Activated T-cell treated with anti-CD3 and anti-CD28 coated beads, Interleukin-2, amount 50 U/mL, for 24 hours (primary cell): ENCODE data around the gene DLST.
A peak's percentile ranks its signal among the peaks of the same experiment; 100 is the strongest.

ENCODE experiments used
- DNase-seq: peaks from one replicate; pipeline ENCODE4 v3.0.0-alpha.2; 2020
- H3K27ac Mint-ChIP-seq: 2 replicates; pipeline ENCODE4 v1.8.0; 2020; ENCODE audit warnings: mild to moderate bottlenecking, mixed read lengths
- H3K27me3 Mint-ChIP-seq: 2 replicates; pipeline ENCODE4 v1.8.0; 2020; ENCODE audit warnings: mixed read lengths
- H3K36me3 Mint-ChIP-seq: 2 replicates; pipeline ENCODE4 v1.8.0; 2020; ENCODE audit warnings: low read depth, mixed read lengths
- H3K4me1 Mint-ChIP-seq: 2 replicates; pipeline ENCODE4 v1.8.0; 2020; ENCODE audit warnings: low read depth, mixed read lengths
- H3K4me3 Mint-ChIP-seq: 2 replicates; pipeline ENCODE4 v1.8.0; 2020; ENCODE audit warnings: mild to moderate bottlenecking, moderate library complexity, mixed read lengths
- H3K9me3 Mint-ChIP-seq: 2 replicates; pipeline ENCODE4 v1.8.0; 2020; ENCODE audit warnings: mixed read lengths

DLST gene

DNA sequence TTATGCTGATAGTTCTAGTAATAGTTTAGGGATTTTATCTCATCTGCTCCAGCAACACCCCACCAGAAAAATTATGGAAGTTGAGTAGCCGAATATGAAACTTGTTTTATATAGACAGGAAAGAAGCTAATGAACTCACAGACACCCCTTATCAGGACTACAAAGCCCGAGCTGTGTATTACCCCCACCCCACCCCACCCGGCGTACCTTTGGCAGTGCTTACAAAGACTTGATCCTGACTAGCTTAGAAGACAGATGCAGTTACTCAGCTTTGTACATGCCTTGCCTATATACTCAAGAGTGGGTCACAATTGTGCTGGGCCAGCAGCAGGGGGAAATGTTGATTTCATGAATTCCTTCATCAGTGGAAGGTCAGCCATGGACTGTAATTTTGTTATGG lies 28.1 kb upstream of the DLST start:
- Mint-ChIP-seq H3K27me3 (no peaks in the 10 kb centered on the region), H3K4me1 (peaks cover 20% of the 10 kb centered on the region), H3K4me3 (no peak overlapping the region), H3K27ac (no peak overlapping the region), H3K9me3 (no peaks in the 10 kb centered on the region), H3K36me3 (no peaks in the 10 kb centered on the region)
- DNase-seq, result no peak

DNA sequence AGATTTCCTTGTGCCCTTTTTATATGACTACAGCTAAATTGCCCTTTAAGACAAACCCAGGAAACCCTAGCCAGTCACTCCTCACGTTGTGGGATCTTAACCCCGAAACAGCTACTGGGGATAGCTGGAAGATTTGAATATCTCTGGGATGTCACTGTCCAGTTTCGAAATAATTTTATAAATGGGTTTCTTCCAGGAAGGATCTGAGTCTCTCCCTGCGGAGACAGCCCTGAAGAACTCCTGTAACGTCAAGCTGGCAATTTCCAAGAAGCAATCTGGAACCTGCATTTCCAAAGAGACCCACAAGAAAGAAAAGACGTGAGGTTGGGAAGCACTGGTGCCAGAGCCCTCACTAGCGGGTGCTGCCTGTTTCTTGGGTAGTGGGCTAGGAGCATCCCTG lies 26.7 kb upstream of the DLST start:
- H3K36me3 Mint-ChIP-seq, result no peaks in the 10 kb centered on the region
- no peaks in the 10 kb centered on the region for H3K9me3 Mint-ChIP-seq
- no peak for DNase-seq
- no peaks in the 10 kb centered on the region for H3K27me3 Mint-ChIP-seq
- H3K27ac Mint-ChIP-seq, result peak overlapping the region; percentile 37
- no peak overlapping the region for H3K4me3 Mint-ChIP-seq
- H3K4me1 Mint-ChIP-seq, result peaks cover 20% of the 10 kb centered on the region

DNA sequence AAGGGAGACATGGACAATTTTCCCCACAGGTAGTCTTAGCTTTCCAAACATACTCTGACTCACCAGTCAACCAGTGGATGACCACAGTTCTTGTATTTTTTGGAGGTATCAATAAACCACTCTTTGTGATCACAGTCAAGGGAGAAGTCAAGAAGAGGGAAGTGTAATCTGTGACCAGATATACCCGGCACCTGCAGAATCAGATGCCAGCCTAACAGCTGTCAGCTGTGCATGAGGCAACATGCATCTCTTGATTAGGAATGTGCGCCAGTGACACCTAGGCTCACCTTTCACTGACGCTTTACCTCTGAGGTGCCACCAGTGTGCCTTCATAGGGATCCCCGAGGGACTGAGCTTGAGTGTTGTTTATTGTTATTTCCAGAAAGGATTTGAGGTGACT lies 25.8 kb upstream of the DLST start:
- DNase-seq, result no peak
- no peaks in the 10 kb centered on the region for H3K36me3 Mint-ChIP-seq

DNA sequence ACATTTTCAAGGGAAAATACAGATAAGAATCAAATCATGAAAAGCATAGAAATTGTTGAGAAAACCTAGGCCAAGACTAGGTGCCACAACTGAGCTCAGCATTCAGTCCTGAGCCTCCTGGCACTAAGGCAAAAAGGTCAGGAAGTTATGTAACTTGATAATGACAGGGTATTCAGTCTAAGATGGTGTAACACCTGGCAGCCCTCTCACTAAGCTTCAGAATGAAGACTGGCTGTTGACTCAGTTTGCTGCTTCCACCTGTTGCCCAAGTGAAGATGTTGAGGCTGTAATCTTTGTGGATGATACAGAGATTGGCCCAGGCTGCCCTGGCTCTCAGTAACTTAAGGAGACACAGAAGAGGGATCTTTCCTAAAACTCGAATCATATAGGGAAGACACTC lies 25.4 kb upstream of the DLST start:
- Mint-ChIP-seq H3K27me3 (no peaks in the 10 kb centered on the region), H3K4me3 (no peak overlapping the region), H3K9me3 (no peaks in the 10 kb centered on the region), H3K27ac (no peak overlapping the region), H3K36me3 (no peaks in the 10 kb centered on the region), H3K4me1 (peaks cover 22% of the 10 kb centered on the region)
- DNase-seq, result no peak

More for the DNA sequence above, 25.8 kb upstream of the DLST start:
- Mint-ChIP-seq H3K27ac (no peak overlapping the region), H3K9me3 (no peaks in the 10 kb centered on the region), H3K4me1 (peaks cover 22% of the 10 kb centered on the region), H3K27me3 (no peaks in the 10 kb centered on the region), H3K4me3 (no peak overlapping the region)

DNA sequence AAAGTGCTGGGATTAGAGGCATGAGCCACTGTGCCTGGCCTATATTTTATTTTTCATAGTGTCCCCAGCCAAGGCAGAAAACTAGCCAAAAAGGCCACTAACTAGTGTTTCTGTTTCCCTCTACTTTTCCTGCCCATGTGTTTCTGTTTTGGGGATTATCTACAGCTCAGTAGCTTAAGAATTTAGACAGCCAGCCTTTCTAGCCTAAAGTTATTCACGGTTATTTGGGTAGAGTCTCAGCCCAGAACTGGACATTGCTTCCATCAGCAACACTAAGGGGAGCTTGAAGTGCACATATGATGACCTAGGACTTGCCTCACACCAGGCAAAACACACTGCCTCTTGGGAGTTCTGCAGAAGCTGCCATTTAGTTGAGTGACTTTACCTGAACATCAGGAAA lies 23.7 kb upstream of the DLST start:
- H3K27ac Mint-ChIP-seq, result no peak overlapping the region
- no peak overlapping the region for H3K4me3 Mint-ChIP-seq
- H3K9me3 Mint-ChIP-seq, result no peaks in the 10 kb centered on the region
- peaks cover 15% of the 10 kb centered on the region for H3K4me1 Mint-ChIP-seq
- no peak for DNase-seq
- no peaks in the 10 kb centered on the region for H3K36me3 Mint-ChIP-seq
- H3K27me3 Mint-ChIP-seq, result no peaks in the 10 kb centered on the region

DNA sequence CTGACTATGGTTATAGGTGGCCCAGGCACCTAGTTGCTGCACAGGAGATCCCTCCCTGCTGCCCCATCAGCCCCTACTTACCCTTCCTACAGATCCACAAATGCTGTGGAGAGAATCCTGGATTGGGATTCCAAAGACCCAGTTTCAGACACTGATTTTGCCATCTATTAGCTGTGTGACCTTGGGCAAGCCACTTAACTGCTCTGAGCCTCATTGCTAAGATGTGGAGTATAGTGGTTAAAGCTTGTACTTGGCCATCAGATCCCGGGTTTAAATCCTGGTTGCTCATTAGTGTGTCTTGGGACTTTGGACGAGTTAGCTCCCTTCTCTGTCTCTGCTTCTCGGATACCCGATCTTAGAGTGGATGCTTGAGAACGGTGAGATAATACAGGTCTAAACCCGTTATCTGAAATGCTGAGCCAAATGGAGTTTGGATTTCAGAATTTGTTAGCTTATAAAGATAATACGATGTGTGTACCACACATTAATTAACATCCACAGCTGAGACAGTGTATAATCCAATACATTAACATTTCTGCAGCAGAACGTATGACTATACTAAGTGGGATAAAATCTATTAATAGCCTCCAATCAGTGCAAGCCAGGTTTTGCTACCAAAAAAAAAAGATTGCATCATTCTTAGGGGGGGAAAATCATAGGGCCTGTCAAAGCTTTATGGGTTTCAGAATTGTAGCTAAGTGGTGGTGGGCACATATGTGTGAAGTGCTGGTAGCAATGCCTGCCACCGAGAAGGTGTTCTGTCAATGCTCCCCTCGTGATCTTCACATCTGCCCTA lies 21.8 kb upstream of the DLST start:
- Mint-ChIP-seq H3K4me1 (peaks cover 2% of the 10 kb centered on the region), H3K27me3 (no peaks in the 10 kb centered on the region), H3K27ac (peak overlapping the region; percentile 17), H3K36me3 (no peaks in the 10 kb centered on the region), H3K4me3 (no peak overlapping the region), H3K9me3 (no peaks in the 10 kb centered on the region)
- no peak for DNase-seq

DNA sequence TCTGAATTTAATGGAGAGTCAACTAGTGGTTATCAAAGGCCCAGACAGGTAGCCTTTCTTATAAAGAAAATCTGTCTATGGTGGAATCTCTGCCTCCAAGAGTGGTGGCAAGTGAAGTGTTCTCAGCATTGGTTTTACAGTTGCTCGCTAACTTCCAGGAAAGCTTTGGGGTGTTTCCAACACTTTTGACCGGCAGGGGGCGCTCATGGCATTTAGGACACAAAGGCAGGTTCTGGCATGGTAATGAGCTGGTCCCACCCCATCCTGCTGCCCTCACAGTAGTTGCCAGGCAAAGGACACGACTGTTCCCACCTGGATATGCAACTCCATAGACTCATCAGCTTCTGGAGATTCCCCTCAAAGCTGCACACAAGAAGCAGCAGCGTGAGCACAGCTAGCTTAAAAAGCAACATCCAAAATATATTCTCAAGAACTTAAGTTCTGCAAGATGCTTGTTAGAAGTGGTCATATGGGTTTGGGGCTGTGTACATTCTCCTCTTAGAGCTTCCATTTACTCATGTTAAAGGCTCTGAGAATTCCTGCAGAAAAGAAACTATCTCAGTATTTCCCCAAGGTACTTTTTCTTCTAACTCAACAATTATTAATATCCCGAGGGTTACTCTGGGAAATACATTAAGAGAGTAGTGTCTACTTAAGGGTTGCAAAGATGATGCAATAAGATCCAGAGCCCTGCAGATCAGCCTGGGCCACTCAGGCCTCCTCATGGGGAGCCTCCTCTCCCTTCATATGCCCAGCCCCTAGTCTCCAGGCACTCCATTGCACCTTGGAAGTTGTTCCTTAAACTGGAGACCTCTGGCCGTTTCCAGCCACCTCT lies 20.6 kb upstream of the DLST start:
- no peak overlapping the region for H3K4me3 Mint-ChIP-seq
- peaks cover 3% of the 10 kb centered on the region for H3K4me1 Mint-ChIP-seq
- DNase-seq, result peak; percentile 95
- H3K27ac Mint-ChIP-seq, result no peak overlapping the region
- no peaks in the 10 kb centered on the region for H3K36me3 Mint-ChIP-seq
- H3K9me3 Mint-ChIP-seq, result no peaks in the 10 kb centered on the region
- no peaks in the 10 kb centered on the region for H3K27me3 Mint-ChIP-seq

DNA sequence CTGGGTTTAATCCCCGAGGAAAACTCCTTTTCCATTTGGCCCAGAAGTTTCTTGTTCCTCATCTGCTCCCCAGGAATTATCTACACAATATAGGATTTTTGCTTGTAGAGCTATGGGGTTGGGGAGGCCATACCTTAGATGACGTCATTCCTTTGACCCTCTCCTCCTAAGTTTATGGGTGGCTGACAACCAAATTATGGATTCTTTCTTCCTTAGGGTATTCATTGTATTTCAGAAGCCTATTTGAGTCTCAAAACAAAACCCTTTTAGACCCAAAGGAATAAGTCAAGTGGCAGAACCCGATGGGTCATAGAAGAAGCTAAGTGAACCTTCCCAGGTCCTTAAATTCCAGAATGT lies 20.0 kb upstream of the DLST start:
- no peaks in the 10 kb centered on the region for H3K36me3 Mint-ChIP-seq
- no peaks in the 10 kb centered on the region for H3K27me3 Mint-ChIP-seq
- H3K4me1 Mint-ChIP-seq, result peaks cover 9% of the 10 kb centered on the region
- no peaks in the 10 kb centered on the region for H3K9me3 Mint-ChIP-seq
- no peak overlapping the region for H3K4me3 Mint-ChIP-seq
- no peak overlapping the region for H3K27ac Mint-ChIP-seq
- DNase-seq, result no peak

DNA sequence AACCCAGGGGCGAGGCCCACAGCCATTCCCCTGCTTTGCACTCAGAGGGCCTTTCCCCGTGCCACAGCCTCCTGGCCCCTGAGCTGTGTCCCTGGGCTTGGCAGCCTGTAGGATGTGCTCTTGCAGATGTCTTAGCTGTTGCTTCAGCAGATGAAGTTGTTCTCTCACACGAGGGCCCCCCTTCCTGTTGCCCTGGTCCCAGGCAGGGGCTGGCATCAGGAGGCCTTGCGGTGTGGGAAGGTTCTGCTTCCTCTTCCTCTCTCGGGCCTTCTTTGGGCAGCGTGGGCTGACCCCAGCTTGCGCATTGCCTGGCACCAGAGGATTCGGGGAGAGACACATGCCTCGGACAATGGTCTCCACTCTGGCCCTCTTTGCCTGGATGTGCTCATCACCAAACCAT lies 18.4 kb upstream of the DLST start:
- Mint-ChIP-seq H3K4me3 (no peak overlapping the region), H3K4me1 (peaks cover 21% of the 10 kb centered on the region), H3K27me3 (no peaks in the 10 kb centered on the region), H3K36me3 (no peaks in the 10 kb centered on the region), H3K9me3 (no peaks in the 10 kb centered on the region), H3K27ac (no peak overlapping the region)
- DNase-seq, result no peak

DNA sequence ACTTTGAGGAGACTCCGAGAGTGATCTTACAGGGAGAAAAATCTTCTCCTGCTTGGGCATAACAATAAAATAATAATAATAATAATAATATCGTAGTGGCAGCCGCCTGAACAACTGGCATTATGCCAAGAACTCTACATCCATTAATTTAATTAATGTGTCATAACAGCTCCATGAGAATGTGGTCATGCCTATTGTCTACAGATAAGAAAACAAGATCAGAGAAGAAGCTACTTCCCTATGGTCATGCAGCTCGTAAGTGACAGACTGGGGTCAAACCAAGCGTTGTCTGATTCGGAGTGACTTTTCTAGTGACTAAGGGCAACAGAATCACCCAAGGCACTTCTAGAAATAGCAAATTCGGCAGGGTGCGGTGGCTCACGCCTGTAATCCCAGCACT lies 17.5 kb upstream of the DLST start:
- Mint-ChIP-seq H3K4me1 (peaks cover 24% of the 10 kb centered on the region), H3K9me3 (no peaks in the 10 kb centered on the region), H3K36me3 (no peaks in the 10 kb centered on the region), H3K4me3 (no peak overlapping the region), H3K27me3 (no peaks in the 10 kb centered on the region), H3K27ac (no peak overlapping the region)
- DNase-seq, result no peak

DNA sequence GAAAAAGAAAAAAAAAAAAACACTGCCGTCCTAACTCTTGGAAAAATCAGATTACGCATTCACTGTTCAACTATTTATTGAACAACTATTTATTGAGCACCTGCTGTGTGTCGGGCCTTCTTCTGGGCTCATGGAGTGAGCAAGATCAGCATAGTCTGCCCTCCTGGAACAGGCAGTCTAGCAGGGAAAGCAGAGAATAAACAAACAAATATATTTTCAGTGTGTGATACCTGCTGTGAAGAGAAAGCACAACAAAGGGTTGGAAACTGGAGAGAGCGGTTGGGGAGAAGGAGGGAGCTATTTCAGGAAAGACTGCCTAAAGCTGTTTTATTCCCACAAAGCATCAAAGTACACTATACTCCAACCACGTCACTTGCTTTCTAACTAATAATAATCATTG lies 16.6 kb upstream of the DLST start:
- DNase-seq, result no peak
- Mint-ChIP-seq H3K9me3 (no peaks in the 10 kb centered on the region), H3K27ac (no peak overlapping the region), H3K4me1 (peaks cover 24% of the 10 kb centered on the region), H3K36me3 (no peaks in the 10 kb centered on the region), H3K4me3 (no peak overlapping the region), H3K27me3 (no peaks in the 10 kb centered on the region)

DNA sequence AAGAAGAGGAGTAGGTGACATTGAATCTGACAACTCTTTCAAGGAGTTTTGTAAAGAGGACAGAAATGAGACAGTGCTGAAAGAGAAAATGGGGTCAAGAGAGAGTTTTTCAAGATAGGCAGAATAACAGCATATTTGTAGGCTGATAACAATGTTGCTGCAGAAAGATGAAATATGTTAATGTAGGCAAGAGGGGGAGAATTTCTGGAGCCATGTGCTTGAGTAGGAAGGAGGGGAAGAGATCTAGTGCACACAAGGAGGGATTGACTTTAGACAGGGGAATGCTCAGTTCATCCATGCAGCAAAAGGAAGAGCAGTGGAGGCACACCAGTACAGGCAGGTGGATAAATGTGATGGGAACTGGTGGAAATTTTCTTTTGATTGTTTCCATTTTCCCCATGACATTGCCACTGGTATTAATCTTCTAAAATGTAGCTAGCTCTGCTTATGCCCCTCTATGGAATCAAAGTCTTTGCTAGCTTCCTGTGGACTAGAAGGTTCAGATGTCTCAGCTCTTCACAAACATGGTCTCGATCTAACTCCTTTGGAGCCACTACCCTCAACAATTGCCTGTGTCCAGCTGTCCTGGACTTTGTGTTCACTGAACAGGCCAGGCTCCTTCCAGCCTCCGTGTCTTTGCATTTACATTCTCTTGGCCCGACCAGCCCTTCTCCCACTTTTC lies 14.9 kb upstream of the DLST start:
- Mint-ChIP-seq H3K4me3 (no peak overlapping the region), H3K9me3 (no peaks in the 10 kb centered on the region), H3K27me3 (no peaks in the 10 kb centered on the region), H3K36me3 (no peaks in the 10 kb centered on the region), H3K4me1 (peaks cover 23% of the 10 kb centered on the region), H3K27ac (peak overlapping the region; percentile 1)
- no peak for DNase-seq

DNA sequence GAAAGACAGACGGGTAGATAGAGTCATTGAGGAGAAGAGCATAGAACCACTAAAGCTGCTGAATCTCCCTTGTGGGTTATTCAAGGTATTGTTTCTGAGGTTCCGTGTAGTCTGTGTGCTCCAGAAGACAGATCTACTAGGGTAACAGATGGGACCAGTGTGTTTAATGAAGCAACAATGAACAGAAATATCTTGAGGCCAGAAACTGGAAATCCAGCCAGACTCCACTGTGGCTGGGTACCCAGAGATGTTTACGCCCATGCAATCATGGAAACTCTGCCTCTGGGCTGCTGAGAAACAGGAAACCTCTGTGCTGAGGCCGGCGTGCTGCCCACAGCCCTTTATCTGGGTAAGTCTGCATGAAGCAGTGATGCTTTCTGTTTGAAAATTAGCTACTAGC lies 14.0 kb upstream of the DLST start:
- H3K9me3 Mint-ChIP-seq, result no peaks in the 10 kb centered on the region
- H3K36me3 Mint-ChIP-seq, result no peaks in the 10 kb centered on the region
- H3K27ac Mint-ChIP-seq, result peak overlapping the region; percentile 82
- no peaks in the 10 kb centered on the region for H3K27me3 Mint-ChIP-seq
- DNase-seq, result peak; percentile 52
- H3K4me1 Mint-ChIP-seq, result peaks cover 23% of the 10 kb centered on the region
- peak overlapping the region; percentile 30 for H3K4me3 Mint-ChIP-seq

DNA sequence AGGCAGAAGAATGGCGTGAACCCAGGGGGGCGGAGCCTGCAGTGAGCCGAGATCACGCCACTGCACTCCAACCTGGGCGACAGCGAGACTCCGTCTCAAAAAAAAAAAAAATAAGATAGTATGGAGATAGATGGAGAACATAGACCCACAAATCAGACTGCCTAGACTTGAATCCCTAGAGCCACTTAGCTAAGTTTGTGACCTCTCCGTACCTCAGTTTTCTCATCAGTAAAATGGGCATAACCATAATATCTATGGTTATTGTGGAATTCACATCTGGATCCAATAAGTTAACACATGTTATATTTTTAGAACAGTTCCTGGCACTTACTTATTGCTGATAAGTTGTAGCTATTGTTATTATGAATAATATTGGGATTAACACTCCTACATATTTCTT lies 13.0 kb upstream of the DLST start:
- DNase-seq, result no peak

DNA sequence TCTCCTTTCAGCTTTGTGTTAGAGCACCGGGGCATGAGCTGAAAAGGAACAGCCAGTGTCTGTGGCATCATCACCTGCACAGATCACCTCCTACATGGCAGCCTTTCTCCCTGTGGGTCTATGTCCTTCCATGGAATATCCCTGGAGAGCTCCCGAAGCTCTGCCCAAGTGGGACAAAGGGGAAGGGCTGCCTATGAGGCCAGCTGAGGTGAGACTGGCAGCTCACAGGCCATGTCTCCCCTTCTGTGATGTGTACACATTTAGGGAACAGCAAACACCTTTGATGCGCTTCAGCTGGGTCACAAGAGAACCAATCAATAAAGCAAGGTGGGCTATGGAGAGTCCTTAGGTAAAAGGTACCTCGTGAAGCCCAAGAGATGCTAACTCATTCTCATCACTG lies 9.9 kb upstream of the DLST start:
- no peaks in the 10 kb centered on the region for H3K27me3 Mint-ChIP-seq
- H3K27ac Mint-ChIP-seq, result no peak overlapping the region
- peaks cover 31% of the 10 kb centered on the region for H3K4me1 Mint-ChIP-seq
- no peak for DNase-seq
- no peaks in the 10 kb centered on the region for H3K36me3 Mint-ChIP-seq
- no peaks in the 10 kb centered on the region for H3K9me3 Mint-ChIP-seq
- no peak overlapping the region for H3K4me3 Mint-ChIP-seq

More for the DNA sequence above, 13.0 kb upstream of the DLST start:
- no peak overlapping the region for H3K4me3 Mint-ChIP-seq
- H3K27me3 Mint-ChIP-seq, result no peaks in the 10 kb centered on the region
- H3K9me3 Mint-ChIP-seq, result no peaks in the 10 kb centered on the region
- H3K4me1 Mint-ChIP-seq, result peaks cover 23% of the 10 kb centered on the region
- no peaks in the 10 kb centered on the region for H3K36me3 Mint-ChIP-seq
- no peak overlapping the region for H3K27ac Mint-ChIP-seq
